Measurements from ENCODE around the gene TMX4. TPM values are rescaled to one million over a fixed set of nuclear protein-coding genes. Genes with fewer than 3 reads are reported as not detected.

The TMX4 gene
- total RNA-seq, 1 donor from 2014 or later: 18.8 TPM

- Histone ChIP-seq H3K36me3 (ENCODE audit: control insufficient read depth, insufficient read depth, low read length) (peaks cover 2% of the 10 kb centered on the region), H3K27me3 (ENCODE audit: control insufficient read depth, insufficient read depth, low read length) (no peaks in the 10 kb centered on the region), H3K4me3 (ENCODE audit: low read depth, low read length) (no peak overlapping the region)
- TF ChIP-seq CTCF (IDR thresholded peaks at IDR 0.05; ENCODE audit: insufficient read depth, low read length, poor library complexity, severe bottlenecking): no peak
- DNase-seq (ENCODE audit: low read depth): no peak
Measured at GRCh38 chr20:8000796-8001195, 18.8 kb downstream of the TMX4 start.

GRCh38 chr20:7996898-7997297 is 22.7 kb downstream of the TMX4 start:
- TF ChIP-seq CTCF (IDR thresholded peaks at IDR 0.05; ENCODE audit: insufficient read depth, low read length, poor library complexity, severe bottlenecking): no peak
- H3K36me3 ChIP-seq (ENCODE audit: control insufficient read depth, insufficient read depth, low read length): peaks cover 2% of the 10 kb centered on the region

GRCh38 chr20:7994809-7995208 is 24.8 kb downstream of the TMX4 start:
- Histone ChIP-seq H3K4me3 (ENCODE audit: low read depth, low read length) (no peak overlapping the region), H3K36me3 (ENCODE audit: control insufficient read depth, insufficient read depth, low read length) (peaks cover 2% of the 10 kb centered on the region), H3K27me3 (ENCODE audit: control insufficient read depth, insufficient read depth, low read length) (no peaks in the 10 kb centered on the region)
- TF ChIP-seq CTCF (IDR thresholded peaks at IDR 0.05; ENCODE audit: insufficient read depth, low read length, poor library complexity, severe bottlenecking): no peak
- DNase-seq (ENCODE audit: low read depth): no peak

More at GRCh38 chr20:7996898-7997297, 22.7 kb downstream of the TMX4 start:
- H3K27me3 ChIP-seq (ENCODE audit: control insufficient read depth, insufficient read depth, low read length): no peaks in the 10 kb centered on the region
- H3K4me3 ChIP-seq (ENCODE audit: low read depth, low read length): no peak overlapping the region
- DNase-seq (ENCODE audit: low read depth): no peak

GRCh38 chr20:7993703-7994102 is 25.9 kb downstream of the TMX4 start:
- no peak for TF ChIP-seq CTCF (IDR thresholded peaks at IDR 0.05; ENCODE audit: insufficient read depth, low read length, poor library complexity, severe bottlenecking)
- DNase-seq (ENCODE audit: low read depth): no peak
- Histone ChIP-seq H3K27me3 (ENCODE audit: control insufficient read depth, insufficient read depth, low read length) (no peaks in the 10 kb centered on the region), H3K36me3 (ENCODE audit: control insufficient read depth, insufficient read depth, low read length) (peaks cover 2% of the 10 kb centered on the region), H3K4me3 (ENCODE audit: low read depth, low read length) (no peak overlapping the region)

GRCh38 chr20:7993238-7993637 is 26.3 kb downstream of the TMX4 start:
- no peaks in the 10 kb centered on the region for H3K36me3 ChIP-seq (ENCODE audit: control insufficient read depth, insufficient read depth, low read length)
- DNase-seq (ENCODE audit: low read depth): no peak
- no peak overlapping the region for H3K4me3 ChIP-seq (ENCODE audit: low read depth, low read length)
- no peak for TF ChIP-seq CTCF (IDR thresholded peaks at IDR 0.05; ENCODE audit: insufficient read depth, low read length, poor library complexity, severe bottlenecking)
- no peaks in the 10 kb centered on the region for H3K27me3 ChIP-seq (ENCODE audit: control insufficient read depth, insufficient read depth, low read length)

- no peak for DNase-seq (ENCODE audit: low read depth)
- H3K4me3 ChIP-seq (ENCODE audit: low read depth, low read length): no peak overlapping the region
- TF ChIP-seq CTCF (IDR thresholded peaks at IDR 0.05; ENCODE audit: insufficient read depth, low read length, poor library complexity, severe bottlenecking): no peak
- no peaks in the 10 kb centered on the region for H3K27me3 ChIP-seq (ENCODE audit: control insufficient read depth, insufficient read depth, low read length)
- no peaks in the 10 kb centered on the region for H3K36me3 ChIP-seq (ENCODE audit: control insufficient read depth, insufficient read depth, low read length)
Measured at GRCh38 chr20:7990385-7990784, 29.2 kb downstream of the TMX4 start.
